Esophagus (tissue), 2 donors: Measurements from ENCODE around the gene ACTN1. TPM values are rescaled to one million over a fixed set of nuclear protein-coding genes. Genes with fewer than 3 reads are reported as not detected.

Experiments
- H3K27ac ChIP-seq, 2 donors: one replicate each; pipeline ENCODE4 v1.5.1; 2013; ENCODE audit warnings: low read depth in 2 of 2, mild to moderate bottlenecking in 2 of 2, inconsistent platforms in 1 of 2, low read length in 1 of 2, moderate library complexity in 1 of 2
- H3K27me3 ChIP-seq, 2 donors: one replicate each; pipeline ENCODE4 v1.6.1; 2013; ENCODE audit warnings: low read length in 2 of 2, control low read depth in 1 of 2, mild to moderate bottlenecking in 1 of 2; ENCODE audit not compliant: insufficient read depth in 2 of 2, control insufficient read depth in 1 of 2
- H3K36me3 ChIP-seq, 2 donors: one replicate each; pipeline ENCODE4 v1.6.1; 2013; ENCODE audit warnings: low read length in 1 of 2; ENCODE audit not compliant: control insufficient read depth in 2 of 2, insufficient read depth in 2 of 2
- H3K4me1 ChIP-seq, 2 donors: one replicate each; pipeline ENCODE4 v1.6.1; 2013; ENCODE audit warnings: low read length in 1 of 2; ENCODE audit not compliant: control insufficient read depth in 2 of 2, insufficient read depth in 2 of 2
- H3K4me3 ChIP-seq, 2 donors: one replicate each; pipeline ENCODE4 v1.5.1; 2013; ENCODE audit warnings: low read length in 2 of 2, mild to moderate bottlenecking in 2 of 2, low read depth in 1 of 2, moderate library complexity in 1 of 2
- H3K9me3 ChIP-seq, 2 donors: one replicate each; pipeline ENCODE4 v1.6.1; 2013; ENCODE audit warnings: mild to moderate bottlenecking in 2 of 2, low read depth in 1 of 2, low read length in 1 of 2, moderate library complexity in 1 of 2; ENCODE audit not compliant: control insufficient read depth in 2 of 2, insufficient read depth in 1 of 2
- WGBS, 2 donors: extraction: QIAGEN DNeasy Blood & Tissue Kit; methylation state at CpG; one replicate each; pipeline ENCODE4 v1.1.7; 2013; 5-methylcytosine and 5-hydroxymethylcytosine counted together
- polyA plus RNA-seq, 2 donors: library from polyadenylated mRNA; stranded (reverse); fragments of 200-250 nt; gene quantifications; one replicate each; pipeline ENCODE4 v1.2.3, GENCODE V29; 2013
- donor health status: healthy with polysubstance abuse.
- donor health status: Bipolar disorder and iron deficiency.

Gene ACTN1
- polyA plus RNA-seq, 2 donors = 37.4 to 98.2 TPM

- Histone ChIP-seq H3K4me3 (no peak overlapping the region), H3K9me3 (no peaks in the 10 kb centered on the region), H3K27ac (peak overlapping the region; percentile 48 to 65), H3K4me1 (peaks cover 4 to 35% of the 10 kb centered on the region in 2 donors), H3K36me3 (no peaks in the 10 kb centered on the region), H3K27me3 (no peaks in the 10 kb centered on the region)
- 76 to 78% methylated on average over 9 of the region's 9 CpGs for WGBS, 2 donors
Observed at GRCh38 chr14:68934066-68934465, 45.0 kb downstream of the ACTN1 start.

- WGBS, 2 donors = 85 to 87% methylated on average over 5 of the region's 5 CpGs
- Histone ChIP-seq H3K27me3 (no peaks in the 10 kb centered on the region), H3K4me3 (no peak overlapping the region), H3K4me1 (peaks cover 0 to 25% of the 10 kb centered on the region in 2 donors), H3K36me3 (no peaks in the 10 kb centered on the region), H3K27ac (peak overlapping the region; percentile 62 to 83), H3K9me3 (no peaks in the 10 kb centered on the region)
Observed at GRCh38 chr14:68932686-68933085, 46.4 kb downstream of the ACTN1 start.

- Histone ChIP-seq H3K36me3 (no peaks in the 10 kb centered on the region), H3K27me3 (no peaks in the 10 kb centered on the region), H3K9me3 (no peaks in the 10 kb centered on the region), H3K4me1 (peaks cover 0 to 22% of the 10 kb centered on the region in 2 donors), H3K4me3 (no peak overlapping the region), H3K27ac (peak overlapping the region; percentile 62 to 83)
- 56 to 61% methylated on average over 4 of the region's 4 CpGs for WGBS, 2 donors
Observed at GRCh38 chr14:68932231-68932630, 46.9 kb downstream of the ACTN1 start.

- Histone ChIP-seq H3K9me3 (no peaks in the 10 kb centered on the region), H3K27me3 (no peaks in the 10 kb centered on the region), H3K27ac (peak overlapping the region; percentile 55 to 79), H3K4me3 (no peak overlapping the region), H3K36me3 (no peaks in the 10 kb centered on the region), H3K4me1 (peaks cover 0 to 18% of the 10 kb centered on the region in 2 donors)
- WGBS, 2 donors = 86 to 89% methylated on average over 5 of the region's 5 CpGs
Observed at GRCh38 chr14:68931474-68932051, 47.5 kb downstream of the ACTN1 start.

GRCh38 chr14:68931063-68931462, 48.0 kb downstream of the ACTN1 start:
- Histone ChIP-seq H3K4me1 (peaks cover 0 to 13% of the 10 kb centered on the region in 2 donors), H3K4me3 (no peak overlapping the region), H3K27me3 (no peaks in the 10 kb centered on the region), H3K9me3 (no peaks in the 10 kb centered on the region), H3K27ac (peak overlapping the region in 1 of 2 donors; percentile 79), H3K36me3 (no peaks in the 10 kb centered on the region)
- 84 to 85% methylated on average over 3 of the region's 3 CpGs for WGBS, 2 donors

GRCh38 chr14:68929623-68930307, 49.3 kb downstream of the ACTN1 start:
- Histone ChIP-seq H3K27me3 (no peaks in the 10 kb centered on the region), H3K4me3 (no peak overlapping the region), H3K4me1 (peaks cover 7 to 9% of the 10 kb centered on the region in 2 donors), H3K36me3 (peaks cover 0 to 3% of the 10 kb centered on the region in 2 donors), H3K9me3 (peaks cover 0 to 5% of the 10 kb centered on the region in 2 donors), H3K27ac (peak overlapping the region in 1 of 2 donors; percentile 74)
- 82 to 85% methylated on average over 12 of the region's 12 CpGs for WGBS, 2 donors

- H3K9me3 ChIP-seq = peaks cover 0 to 5% of the 10 kb centered on the region in 2 donors
- H3K36me3 ChIP-seq = peaks cover 0 to 6% of the 10 kb centered on the region in 2 donors
- H3K27me3 ChIP-seq = no peaks in the 10 kb centered on the region
- peaks cover 6 to 8% of the 10 kb centered on the region in 2 donors for H3K4me1 ChIP-seq
- 80 to 85% methylated on average over 22 of the region's 22 CpGs for WGBS, 2 donors
- no peak overlapping the region for H3K4me3 ChIP-seq
- H3K27ac ChIP-seq = peak overlapping the region; percentile 5 to 74
Observed at GRCh38 chr14:68928770-68929550, 50.1 kb downstream of the ACTN1 start.

- peak overlapping the region in 1 of 2 donors; percentile 74 for H3K27ac ChIP-seq
- peaks cover 6 to 8% of the 10 kb centered on the region in 2 donors for H3K4me1 ChIP-seq
- peaks cover 0 to 5% of the 10 kb centered on the region in 2 donors for H3K9me3 ChIP-seq
- H3K27me3 ChIP-seq = no peaks in the 10 kb centered on the region
- H3K36me3 ChIP-seq = peaks cover 0 to 6% of the 10 kb centered on the region in 2 donors
- 56 to 59% methylated on average over 9 of the region's 9 CpGs for WGBS, 2 donors
- H3K4me3 ChIP-seq = no peak overlapping the region
Observed at GRCh38 chr14:68927956-68928675, 51.0 kb downstream of the ACTN1 start.

GRCh38 chr14:68927089-68927488, 52.0 kb downstream of the ACTN1 start:
- H3K27me3 ChIP-seq = no peaks in the 10 kb centered on the region
- peaks cover 2 to 8% of the 10 kb centered on the region in 2 donors for H3K4me1 ChIP-seq
- H3K9me3 ChIP-seq = peaks cover 0 to 5% of the 10 kb centered on the region in 2 donors
- 92% methylated on average over 3 of the region's 3 CpGs for WGBS, 2 donors
- peaks cover 3 to 6% of the 10 kb centered on the region in 2 donors for H3K36me3 ChIP-seq
- peak overlapping the region in 1 of 2 donors; percentile 72 for H3K27ac ChIP-seq
- no peak overlapping the region for H3K4me3 ChIP-seq
